HepG2 (cell line): ENCODE data around the gene MYO16.

Experiments used
- HMG20B ChIP-seq: conservative IDR thresholded peaks from 2 replicates; pipeline ENCODE4 v1.6.1; 2016; ENCODE audit warnings: missing genetic modification reagents, missing compliant biosample characterization
- MAX ChIP-seq: IDR thresholded peaks from 2 replicates; pipeline ENCODE4 v1.6.1; 2012; ENCODE audit warnings: inconsistent platforms
- POLR2AphosphoS2 ChIP-seq: IDR thresholded peaks from 2 replicates; pipeline ENCODE4 v1.6.1; 2011; ENCODE audit warnings: low read depth, low read length, improper control_type of control experiment
- ZFP37 ChIP-seq: sonication (generic); formaldehyde crosslinking; IDR thresholded peaks from 2 replicates; pipeline ENCODE4 v1.4.0; 2020; ENCODE audit warnings: missing genetic modification reagents, borderline replicate concordance
- ZFP41 ChIP-seq: sonication (generic); formaldehyde crosslinking; IDR thresholded peaks from 2 replicates; pipeline ENCODE4 v1.4.0; 2020; ENCODE audit warnings: mild to moderate bottlenecking, missing genetic modification reagents, borderline replicate concordance
- TF ChIP-seq, protein P1 (sequence below): sonication (generic); formaldehyde crosslinking; IDR thresholded peaks from 2 replicates; pipeline ENCODE4 v1.5.0; 2020; ENCODE audit warnings: mild to moderate bottlenecking, missing genetic modification reagents
- TF ChIP-seq, protein P2 (sequence below): sonication (generic); formaldehyde crosslinking; IDR thresholded peaks from 2 replicates; pipeline ENCODE4 v1.5.0; 2020; ENCODE audit warnings: mild to moderate bottlenecking, missing genetic modification reagents, moderate library complexity

DNA sequence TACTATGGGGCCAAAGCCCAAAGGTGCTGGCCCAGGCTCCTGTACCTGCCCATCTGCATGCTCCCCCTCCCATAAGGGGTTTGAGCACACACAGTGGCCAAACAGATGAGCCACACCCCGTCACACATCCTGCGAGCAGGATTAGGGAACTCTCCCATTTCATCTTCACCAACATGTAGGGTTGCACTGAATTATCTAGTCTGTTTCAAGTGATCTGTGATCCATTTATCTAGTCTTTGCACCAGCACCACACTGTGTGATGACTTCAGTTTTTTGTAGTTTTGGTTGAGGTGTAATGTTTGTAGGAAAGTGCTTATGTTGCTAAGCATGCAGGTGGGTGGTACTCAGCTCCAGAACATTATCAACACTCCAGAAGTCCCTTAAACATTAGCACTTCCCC lies 249.3 kb downstream of the MYO16 start:
- TF ChIP-seq, protein P1, sequence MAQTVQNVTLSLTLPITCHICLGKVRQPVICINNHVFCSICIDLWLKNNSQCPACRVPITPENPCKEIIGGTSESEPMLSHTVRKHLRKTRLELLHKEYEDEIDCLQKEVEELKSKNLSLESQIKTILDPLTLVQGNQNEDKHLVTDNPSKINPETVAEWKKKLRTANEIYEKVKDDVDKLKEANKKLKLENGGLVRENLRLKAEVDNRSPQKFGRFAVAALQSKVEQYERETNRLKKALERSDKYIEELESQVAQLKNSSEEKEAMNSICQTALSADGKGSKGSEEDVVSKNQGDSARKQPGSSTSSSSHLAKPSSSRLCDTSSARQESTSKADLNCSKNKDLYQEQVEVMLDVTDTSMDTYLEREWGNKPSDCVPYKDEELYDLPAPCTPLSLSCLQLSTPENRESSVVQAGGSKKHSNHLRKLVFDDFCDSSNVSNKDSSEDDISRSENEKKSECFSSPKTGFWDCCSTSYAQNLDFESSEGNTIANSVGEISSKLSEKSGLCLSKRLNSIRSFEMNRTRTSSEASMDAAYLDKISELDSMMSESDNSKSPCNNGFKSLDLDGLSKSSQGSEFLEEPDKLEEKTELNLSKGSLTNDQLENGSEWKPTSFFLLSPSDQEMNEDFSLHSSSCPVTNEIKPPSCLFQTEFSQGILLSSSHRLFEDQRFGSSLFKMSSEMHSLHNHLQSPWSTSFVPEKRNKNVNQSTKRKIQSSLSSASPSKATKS (CRISPR knock-in tag): no peak
- TF ChIP-seq MAX: no peak
- no peak for TF ChIP-seq ZFP41
- TF ChIP-seq POLR2AphosphoS2: no peak
- TF ChIP-seq ZFP37: no peak
- TF ChIP-seq, protein P2, sequence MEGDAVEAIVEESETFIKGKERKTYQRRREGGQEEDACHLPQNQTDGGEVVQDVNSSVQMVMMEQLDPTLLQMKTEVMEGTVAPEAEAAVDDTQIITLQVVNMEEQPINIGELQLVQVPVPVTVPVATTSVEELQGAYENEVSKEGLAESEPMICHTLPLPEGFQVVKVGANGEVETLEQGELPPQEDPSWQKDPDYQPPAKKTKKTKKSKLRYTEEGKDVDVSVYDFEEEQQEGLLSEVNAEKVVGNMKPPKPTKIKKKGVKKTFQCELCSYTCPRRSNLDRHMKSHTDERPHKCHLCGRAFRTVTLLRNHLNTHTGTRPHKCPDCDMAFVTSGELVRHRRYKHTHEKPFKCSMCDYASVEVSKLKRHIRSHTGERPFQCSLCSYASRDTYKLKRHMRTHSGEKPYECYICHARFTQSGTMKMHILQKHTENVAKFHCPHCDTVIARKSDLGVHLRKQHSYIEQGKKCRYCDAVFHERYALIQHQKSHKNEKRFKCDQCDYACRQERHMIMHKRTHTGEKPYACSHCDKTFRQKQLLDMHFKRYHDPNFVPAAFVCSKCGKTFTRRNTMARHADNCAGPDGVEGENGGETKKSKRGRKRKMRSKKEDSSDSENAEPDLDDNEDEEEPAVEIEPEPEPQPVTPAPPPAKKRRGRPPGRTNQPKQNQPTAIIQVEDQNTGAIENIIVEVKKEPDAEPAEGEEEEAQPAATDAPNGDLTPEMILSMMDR (CRISPR knock-in tag): no peak
- no peak for TF ChIP-seq HMG20B
